ENCODE data around the gene NKX1-2. TPM values are rescaled to one million over a fixed set of nuclear protein-coding genes. Genes with fewer than 3 reads are reported as not detected.

The NKX1-2 gene
- total RNA-seq, 1 experiment from 2014 or later, result 57.7 TPM

DNA sequence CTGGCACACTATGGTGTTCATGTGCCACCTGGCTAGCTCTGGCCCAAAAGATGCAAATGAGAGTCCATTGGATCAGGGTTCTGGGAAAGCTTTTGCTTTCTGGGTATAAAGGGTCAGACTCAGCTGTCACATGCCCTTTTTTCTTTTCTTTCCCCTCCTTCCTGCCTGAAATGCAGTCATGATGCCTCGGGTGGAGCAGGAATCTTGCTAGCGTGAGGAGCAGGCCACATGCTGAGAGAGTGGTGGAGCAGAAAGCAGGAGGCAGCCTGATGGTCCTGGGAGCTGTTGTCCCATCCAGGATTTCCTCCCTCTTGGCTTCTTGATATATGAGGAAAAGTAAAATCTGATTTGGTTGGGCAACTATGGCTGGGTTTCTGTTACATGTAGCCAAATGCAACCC is 9.1 kb upstream of the NKX1-2 start:
- ATAC-seq, result no peak
- POLR2A ChIA-PET, result no interaction called here
- Mint-ChIP-seq H3K4me1 (peaks cover 57% of the 10 kb centered on the region), H3K4me3 (no peak overlapping the region), H3K27ac (no peak overlapping the region), H3K36me3 (0 out of 2 replicates have a peak, but pooled peaks cover 2% of the 10 kb centered on the region), H3K9me3 (no peaks in the 10 kb centered on the region), H3K27me3 (ENCODE audit: low read depth) (peaks cover 12% of the 10 kb centered on the region)
- no peak for DNase-seq (ENCODE audit: low spot score)
- no peak for TF ChIP-seq FOXJ3 (CRISPR knock-in tag; IDR thresholded peaks at IDR 0.05; ENCODE audit: borderline replicate concordance)
- TF ChIP-seq ZNF138 (CRISPR knock-in tag; conservative IDR thresholded peaks at IDR 0.05), result no peak
- TF ChIP-seq, protein P1, sequence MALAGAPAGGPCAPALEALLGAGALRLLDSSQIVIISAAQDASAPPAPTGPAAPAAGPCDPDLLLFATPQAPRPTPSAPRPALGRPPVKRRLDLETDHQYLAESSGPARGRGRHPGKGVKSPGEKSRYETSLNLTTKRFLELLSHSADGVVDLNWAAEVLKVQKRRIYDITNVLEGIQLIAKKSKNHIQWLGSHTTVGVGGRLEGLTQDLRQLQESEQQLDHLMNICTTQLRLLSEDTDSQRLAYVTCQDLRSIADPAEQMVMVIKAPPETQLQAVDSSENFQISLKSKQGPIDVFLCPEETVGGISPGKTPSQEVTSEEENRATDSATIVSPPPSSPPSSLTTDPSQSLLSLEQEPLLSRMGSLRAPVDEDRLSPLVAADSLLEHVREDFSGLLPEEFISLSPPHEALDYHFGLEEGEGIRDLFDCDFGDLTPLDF (CRISPR knock-in tag; IDR thresholded peaks at IDR 0.05), result no peak
- TF ChIP-seq GTF2I (CRISPR knock-in tag; conservative IDR thresholded peaks at IDR 0.05), result no peak
- TF ChIP-seq, protein P2, sequence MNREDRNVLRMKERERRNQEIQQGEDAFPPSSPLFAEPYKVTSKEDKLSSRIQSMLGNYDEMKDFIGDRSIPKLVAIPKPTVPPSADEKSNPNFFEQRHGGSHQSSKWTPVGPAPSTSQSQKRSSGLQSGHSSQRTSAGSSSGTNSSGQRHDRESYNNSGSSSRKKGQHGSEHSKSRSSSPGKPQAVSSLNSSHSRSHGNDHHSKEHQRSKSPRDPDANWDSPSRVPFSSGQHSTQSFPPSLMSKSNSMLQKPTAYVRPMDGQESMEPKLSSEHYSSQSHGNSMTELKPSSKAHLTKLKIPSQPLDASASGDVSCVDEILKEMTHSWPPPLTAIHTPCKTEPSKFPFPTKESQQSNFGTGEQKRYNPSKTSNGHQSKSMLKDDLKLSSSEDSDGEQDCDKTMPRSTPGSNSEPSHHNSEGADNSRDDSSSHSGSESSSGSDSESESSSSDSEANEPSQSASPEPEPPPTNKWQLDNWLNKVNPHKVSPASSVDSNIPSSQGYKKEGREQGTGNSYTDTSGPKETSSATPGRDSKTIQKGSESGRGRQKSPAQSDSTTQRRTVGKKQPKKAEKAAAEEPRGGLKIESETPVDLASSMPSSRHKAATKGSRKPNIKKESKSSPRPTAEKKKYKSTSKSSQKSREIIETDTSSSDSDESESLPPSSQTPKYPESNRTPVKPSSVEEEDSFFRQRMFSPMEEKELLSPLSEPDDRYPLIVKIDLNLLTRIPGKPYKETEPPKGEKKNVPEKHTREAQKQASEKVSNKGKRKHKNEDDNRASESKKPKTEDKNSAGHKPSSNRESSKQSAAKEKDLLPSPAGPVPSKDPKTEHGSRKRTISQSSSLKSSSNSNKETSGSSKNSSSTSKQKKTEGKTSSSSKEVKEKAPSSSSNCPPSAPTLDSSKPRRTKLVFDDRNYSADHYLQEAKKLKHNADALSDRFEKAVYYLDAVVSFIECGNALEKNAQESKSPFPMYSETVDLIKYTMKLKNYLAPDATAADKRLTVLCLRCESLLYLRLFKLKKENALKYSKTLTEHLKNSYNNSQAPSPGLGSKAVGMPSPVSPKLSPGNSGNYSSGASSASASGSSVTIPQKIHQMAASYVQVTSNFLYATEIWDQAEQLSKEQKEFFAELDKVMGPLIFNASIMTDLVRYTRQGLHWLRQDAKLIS (CRISPR knock-in tag; IDR thresholded peaks at IDR 0.05; ENCODE audit: borderline replicate concordance), result no peak
- TF ChIP-seq, protein P3, sequence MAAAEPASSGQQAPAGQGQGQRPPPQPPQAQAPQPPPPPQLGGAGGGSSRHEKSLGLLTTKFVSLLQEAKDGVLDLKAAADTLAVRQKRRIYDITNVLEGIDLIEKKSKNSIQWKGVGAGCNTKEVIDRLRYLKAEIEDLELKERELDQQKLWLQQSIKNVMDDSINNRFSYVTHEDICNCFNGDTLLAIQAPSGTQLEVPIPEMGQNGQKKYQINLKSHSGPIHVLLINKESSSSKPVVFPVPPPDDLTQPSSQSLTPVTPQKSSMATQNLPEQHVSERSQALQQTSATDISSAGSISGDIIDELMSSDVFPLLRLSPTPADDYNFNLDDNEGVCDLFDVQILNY (CRISPR knock-in tag; IDR thresholded peaks at IDR 0.05), result no peak
- TF ChIP-seq, protein P4, sequence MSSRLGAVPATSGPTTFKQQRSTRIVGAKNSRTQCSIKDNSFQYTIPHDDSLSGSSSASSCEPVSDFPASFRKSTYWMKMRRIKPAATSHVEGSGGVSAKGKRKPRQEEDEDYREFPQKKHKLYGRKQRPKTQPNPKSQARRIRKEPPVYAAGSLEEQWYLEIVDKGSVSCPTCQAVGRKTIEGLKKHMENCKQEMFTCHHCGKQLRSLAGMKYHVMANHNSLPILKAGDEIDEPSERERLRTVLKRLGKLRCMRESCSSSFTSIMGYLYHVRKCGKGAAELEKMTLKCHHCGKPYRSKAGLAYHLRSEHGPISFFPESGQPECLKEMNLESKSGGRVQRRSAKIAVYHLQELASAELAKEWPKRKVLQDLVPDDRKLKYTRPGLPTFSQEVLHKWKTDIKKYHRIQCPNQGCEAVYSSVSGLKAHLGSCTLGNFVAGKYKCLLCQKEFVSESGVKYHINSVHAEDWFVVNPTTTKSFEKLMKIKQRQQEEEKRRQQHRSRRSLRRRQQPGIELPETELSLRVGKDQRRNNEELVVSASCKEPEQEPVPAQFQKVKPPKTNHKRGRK (CRISPR knock-in tag; IDR thresholded peaks at IDR 0.05; ENCODE audit: borderline replicate concordance), result no peak
- no peak for TF ChIP-seq SMAD3 (CRISPR knock-in tag; IDR thresholded peaks at IDR 0.05; ENCODE audit: borderline replicate concordance)
- no peak for TF ChIP-seq PRRX2 (CRISPR knock-in tag; IDR thresholded peaks at IDR 0.05)
- TF ChIP-seq, protein P5, sequence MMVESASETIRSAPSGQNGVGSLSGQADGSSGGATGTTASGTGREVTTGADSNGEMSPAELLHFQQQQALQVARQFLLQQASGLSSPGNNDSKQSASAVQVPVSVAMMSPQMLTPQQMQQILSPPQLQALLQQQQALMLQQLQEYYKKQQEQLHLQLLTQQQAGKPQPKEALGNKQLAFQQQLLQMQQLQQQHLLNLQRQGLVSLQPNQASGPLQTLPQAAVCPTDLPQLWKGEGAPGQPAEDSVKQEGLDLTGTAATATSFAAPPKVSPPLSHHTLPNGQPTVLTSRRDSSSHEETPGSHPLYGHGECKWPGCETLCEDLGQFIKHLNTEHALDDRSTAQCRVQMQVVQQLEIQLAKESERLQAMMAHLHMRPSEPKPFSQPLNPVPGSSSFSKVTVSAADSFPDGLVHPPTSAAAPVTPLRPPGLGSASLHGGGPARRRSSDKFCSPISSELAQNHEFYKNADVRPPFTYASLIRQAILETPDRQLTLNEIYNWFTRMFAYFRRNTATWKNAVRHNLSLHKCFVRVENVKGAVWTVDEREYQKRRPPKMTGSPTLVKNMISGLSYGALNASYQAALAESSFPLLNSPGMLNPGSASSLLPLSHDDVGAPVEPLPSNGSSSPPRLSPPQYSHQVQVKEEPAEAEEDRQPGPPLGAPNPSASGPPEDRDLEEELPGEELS (CRISPR knock-in tag; IDR thresholded peaks at IDR 0.05), result no peak
- TF ChIP-seq JUN (CRISPR knock-in tag; IDR thresholded peaks at IDR 0.05), result no peak
- no peak for TF ChIP-seq TEAD1 (CRISPR knock-in tag; IDR thresholded peaks at IDR 0.05)
- TF ChIP-seq, protein P6, sequence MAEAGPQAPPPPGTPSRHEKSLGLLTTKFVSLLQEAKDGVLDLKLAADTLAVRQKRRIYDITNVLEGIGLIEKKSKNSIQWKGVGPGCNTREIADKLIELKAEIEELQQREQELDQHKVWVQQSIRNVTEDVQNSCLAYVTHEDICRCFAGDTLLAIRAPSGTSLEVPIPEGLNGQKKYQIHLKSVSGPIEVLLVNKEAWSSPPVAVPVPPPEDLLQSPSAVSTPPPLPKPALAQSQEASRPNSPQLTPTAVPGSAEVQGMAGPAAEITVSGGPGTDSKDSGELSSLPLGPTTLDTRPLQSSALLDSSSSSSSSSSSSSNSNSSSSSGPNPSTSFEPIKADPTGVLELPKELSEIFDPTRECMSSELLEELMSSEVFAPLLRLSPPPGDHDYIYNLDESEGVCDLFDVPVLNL (CRISPR knock-in tag; IDR thresholded peaks at IDR 0.05; ENCODE audit: borderline replicate concordance, low read depth), result no peak
- no peak for TF ChIP-seq EMX1 (CRISPR knock-in tag; IDR thresholded peaks at IDR 0.05)
- CTCF ChIA-PET, result interaction anchor here (1.3 kb wide), 1 partner anchor 10 kb away, joined by 3 read pairs; no protein-coding TSS in a partner anchor

DNA sequence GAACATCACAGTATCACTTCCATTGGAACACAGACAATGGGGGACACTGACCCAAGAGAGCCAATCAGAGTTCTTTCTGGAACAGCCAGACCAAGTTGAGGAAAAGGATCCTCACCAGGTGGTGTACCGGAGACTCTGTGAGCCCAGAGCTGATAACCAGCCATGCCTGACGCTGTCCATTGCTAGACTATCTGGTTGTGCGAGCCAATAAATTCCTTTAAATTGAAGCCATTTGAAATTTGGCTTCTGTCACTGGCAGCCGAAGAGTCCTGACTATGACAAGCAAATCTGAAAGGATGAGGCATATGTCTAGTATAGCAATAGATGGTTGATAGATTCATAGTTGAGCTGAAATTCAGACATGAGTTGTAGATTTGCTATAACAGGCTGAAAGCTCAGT is 8.6 kb upstream of the NKX1-2 start:
- H3K4me1 Mint-ChIP-seq, result peaks cover 61% of the 10 kb centered on the region
- H3K27ac Mint-ChIP-seq, result no peak overlapping the region
- peaks cover 12% of the 10 kb centered on the region for H3K27me3 Mint-ChIP-seq (ENCODE audit: low read depth)
- ChIA-PET POLR2A (no interaction called here), CTCF (interaction anchor here (1.3 kb wide), 1 partner anchor 9 kb away, joined by 3 read pairs; no protein-coding TSS in a partner anchor)
- ATAC-seq, result no peak
- no peak overlapping the region for H3K4me3 Mint-ChIP-seq
- no peak for DNase-seq (ENCODE audit: low spot score)
- 0 out of 2 replicates have a peak, but pooled peaks cover 2% of the 10 kb centered on the region for H3K36me3 Mint-ChIP-seq
- H3K9me3 Mint-ChIP-seq, result no peaks in the 10 kb centered on the region
- TF ChIP-seq, protein P7, sequence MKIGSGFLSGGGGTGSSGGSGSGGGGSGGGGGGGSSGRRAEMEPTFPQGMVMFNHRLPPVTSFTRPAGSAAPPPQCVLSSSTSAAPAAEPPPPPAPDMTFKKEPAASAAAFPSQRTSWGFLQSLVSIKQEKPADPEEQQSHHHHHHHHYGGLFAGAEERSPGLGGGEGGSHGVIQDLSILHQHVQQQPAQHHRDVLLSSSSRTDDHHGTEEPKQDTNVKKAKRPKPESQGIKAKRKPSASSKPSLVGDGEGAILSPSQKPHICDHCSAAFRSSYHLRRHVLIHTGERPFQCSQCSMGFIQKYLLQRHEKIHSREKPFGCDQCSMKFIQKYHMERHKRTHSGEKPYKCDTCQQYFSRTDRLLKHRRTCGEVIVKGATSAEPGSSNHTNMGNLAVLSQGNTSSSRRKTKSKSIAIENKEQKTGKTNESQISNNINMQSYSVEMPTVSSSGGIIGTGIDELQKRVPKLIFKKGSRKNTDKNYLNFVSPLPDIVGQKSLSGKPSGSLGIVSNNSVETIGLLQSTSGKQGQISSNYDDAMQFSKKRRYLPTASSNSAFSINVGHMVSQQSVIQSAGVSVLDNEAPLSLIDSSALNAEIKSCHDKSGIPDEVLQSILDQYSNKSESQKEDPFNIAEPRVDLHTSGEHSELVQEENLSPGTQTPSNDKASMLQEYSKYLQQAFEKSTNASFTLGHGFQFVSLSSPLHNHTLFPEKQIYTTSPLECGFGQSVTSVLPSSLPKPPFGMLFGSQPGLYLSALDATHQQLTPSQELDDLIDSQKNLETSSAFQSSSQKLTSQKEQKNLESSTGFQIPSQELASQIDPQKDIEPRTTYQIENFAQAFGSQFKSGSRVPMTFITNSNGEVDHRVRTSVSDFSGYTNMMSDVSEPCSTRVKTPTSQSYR (CRISPR knock-in tag; IDR thresholded peaks at IDR 0.05), result no peak
- no peak for TF ChIP-seq JAZF1 (CRISPR knock-in tag; IDR thresholded peaks at IDR 0.05)
- TF ChIP-seq IRF2 (CRISPR knock-in tag; IDR thresholded peaks at IDR 0.05; ENCODE audit: borderline replicate concordance, low read depth), result no peak
- TF ChIP-seq EMX1 (CRISPR knock-in tag; IDR thresholded peaks at IDR 0.05), result no peak
- TF ChIP-seq, protein P8, sequence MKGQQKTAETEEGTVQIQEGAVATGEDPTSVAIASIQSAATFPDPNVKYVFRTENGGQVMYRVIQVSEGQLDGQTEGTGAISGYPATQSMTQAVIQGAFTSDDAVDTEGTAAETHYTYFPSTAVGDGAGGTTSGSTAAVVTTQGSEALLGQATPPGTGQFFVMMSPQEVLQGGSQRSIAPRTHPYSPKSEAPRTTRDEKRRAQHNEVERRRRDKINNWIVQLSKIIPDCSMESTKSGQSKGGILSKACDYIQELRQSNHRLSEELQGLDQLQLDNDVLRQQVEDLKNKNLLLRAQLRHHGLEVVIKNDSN (CRISPR knock-in tag; IDR thresholded peaks at IDR 0.05), result no peak
- TF ChIP-seq ATF1 (CRISPR knock-in tag; IDR thresholded peaks at IDR 0.05), result no peak
- no peak for TF ChIP-seq GRHL2 (CRISPR knock-in tag; IDR thresholded peaks at IDR 0.05; ENCODE audit: insufficient replicate concordance, severe bottlenecking)
- no peak for TF ChIP-seq ZNF138 (CRISPR knock-in tag; conservative IDR thresholded peaks at IDR 0.05)
- TF ChIP-seq SMAD4 (CRISPR knock-in tag; IDR thresholded peaks at IDR 0.05), result no peak
